OCI-LY3 (cell line): ENCODE results near the gene ATP2C1.

Experiments used
- H2AFZ ChIP-seq: fragments of 200-600, 300-600 bp; shearing (Covaris generic); 2 replicates; pipeline ENCODE4 v1.6.0; 2014; ENCODE audit warnings: antibody characterized with exemption, low read depth, low read length
- H3K27ac ChIP-seq: fragments of 200-600, 300-600 bp; sonication (generic); 2 replicates; pipeline ENCODE4 v1.5.1; 2014; ENCODE audit warnings: mild to moderate bottlenecking, low read length, moderate library complexity, mixed read lengths
- H3K27me3 ChIP-seq: fragments of 200-600, 300-600 bp; sonication (generic); 2 replicates; pipeline ENCODE4 v1.6.1; 2014; ENCODE audit warnings: low read depth, low read length, mixed read lengths
- H3K36me3 ChIP-seq: fragments of 200-600, 300-600 bp; sonication (generic); replicated peaks from 2 replicates; pipeline ENCODE3; 2014; ENCODE audit warnings: low read depth, low read length, mixed read lengths
- H3K4me1 ChIP-seq: fragments of 300-600, 200-600 bp; sonication (generic); 2 replicates; pipeline ENCODE4 v1.6.1; 2014; ENCODE audit warnings: low read length, mixed read lengths
- H3K4me2 ChIP-seq: fragments of 200-600, 300-600 bp; sonication (generic); 2 replicates; pipeline ENCODE4 v1.6.1; 2014; ENCODE audit warnings: low read length, mixed read lengths
- H3K4me3 ChIP-seq: fragments of 300-600, 200-600 bp; sonication (generic); 2 replicates; pipeline ENCODE4 v1.5.1; 2014; ENCODE audit warnings: antibody characterized with exemption, mild to moderate bottlenecking, low read length, moderate library complexity
- H3K79me2 ChIP-seq: fragments of 300-600, 200-600 bp; shearing (Covaris generic); 2 replicates; pipeline ENCODE4 v1.6.1; 2014; ENCODE audit warnings: mild to moderate bottlenecking, low read length, mixed read lengths
- H3K9ac ChIP-seq: fragments of 300-600, 200-600 bp; shearing (Covaris generic); 2 replicates; pipeline ENCODE4 v1.6.0; 2014; ENCODE audit warnings: mild to moderate bottlenecking, low read length, moderate library complexity
- H3K9me3 ChIP-seq: fragments of 200-600, 300-600 bp; shearing (Covaris generic); 2 replicates; pipeline ENCODE4 v1.6.1; 2014; ENCODE audit warnings: low read length, mixed read lengths; ENCODE audit not compliant: insufficient read depth
- H4K20me1 ChIP-seq: fragments of 200-600, 300-600 bp; sonication (generic); 2 replicates; pipeline ENCODE4 v1.6.1; 2016; ENCODE audit warnings: low read length, mixed read lengths; ENCODE audit not compliant: insufficient read depth
- EZH2phosphoT487 ChIP-seq: fragments of 200-600 bp; shearing (Covaris generic); IDR thresholded peaks from 2 replicates; pipeline ENCODE4 v1.6.1; 2018; ENCODE audit warnings: antibody characterized with exemption, mixed run types, low read depth
- TF ChIP-seq, protein P1 (sequence below): fragments of 200-600, 300-600 bp; sonication (generic); IDR thresholded peaks from 2 replicates; pipeline ENCODE4 v1.5.1; 2014; ENCODE audit warnings: antibody characterized with exemption, low read length, low read depth

The ATP2C1 gene

GRCh38 chr3:131020122-131020693, 126.3 kb downstream of the ATP2C1 start:
- H3K4me3 ChIP-seq: no peak overlapping the region
- H3K36me3 ChIP-seq: peaks cover 16% of the 10 kb centered on the region
- no peak overlapping the region for H3K9ac ChIP-seq
- no peaks in the 10 kb centered on the region for H3K79me2 ChIP-seq
- no peaks in the 10 kb centered on the region for H3K9me3 ChIP-seq
- no peaks in the 10 kb centered on the region for H3K27me3 ChIP-seq
- no peak for TF ChIP-seq EZH2phosphoT487
- TF ChIP-seq, protein P1, sequence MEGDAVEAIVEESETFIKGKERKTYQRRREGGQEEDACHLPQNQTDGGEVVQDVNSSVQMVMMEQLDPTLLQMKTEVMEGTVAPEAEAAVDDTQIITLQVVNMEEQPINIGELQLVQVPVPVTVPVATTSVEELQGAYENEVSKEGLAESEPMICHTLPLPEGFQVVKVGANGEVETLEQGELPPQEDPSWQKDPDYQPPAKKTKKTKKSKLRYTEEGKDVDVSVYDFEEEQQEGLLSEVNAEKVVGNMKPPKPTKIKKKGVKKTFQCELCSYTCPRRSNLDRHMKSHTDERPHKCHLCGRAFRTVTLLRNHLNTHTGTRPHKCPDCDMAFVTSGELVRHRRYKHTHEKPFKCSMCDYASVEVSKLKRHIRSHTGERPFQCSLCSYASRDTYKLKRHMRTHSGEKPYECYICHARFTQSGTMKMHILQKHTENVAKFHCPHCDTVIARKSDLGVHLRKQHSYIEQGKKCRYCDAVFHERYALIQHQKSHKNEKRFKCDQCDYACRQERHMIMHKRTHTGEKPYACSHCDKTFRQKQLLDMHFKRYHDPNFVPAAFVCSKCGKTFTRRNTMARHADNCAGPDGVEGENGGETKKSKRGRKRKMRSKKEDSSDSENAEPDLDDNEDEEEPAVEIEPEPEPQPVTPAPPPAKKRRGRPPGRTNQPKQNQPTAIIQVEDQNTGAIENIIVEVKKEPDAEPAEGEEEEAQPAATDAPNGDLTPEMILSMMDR: no peak
- H3K27ac ChIP-seq: no peak overlapping the region
- H3K4me1 ChIP-seq: peaks cover 17% of the 10 kb centered on the region
- H4K20me1 ChIP-seq: no peaks in the 10 kb centered on the region
- H2AFZ ChIP-seq: no peak overlapping the region
- peak overlapping the region; percentile 40 for H3K4me2 ChIP-seq

GRCh38 chr3:131025539-131025938, 131.7 kb downstream of the ATP2C1 start:
- no peaks in the 10 kb centered on the region for H3K27me3 ChIP-seq
- H3K36me3 ChIP-seq: peaks cover 3% of the 10 kb centered on the region
- H3K9ac ChIP-seq: 0 out of 2 replicates have a peak overlapping the region, but pooled peaks have one; percentile 82
- peak overlapping the region; percentile 92 for H3K4me2 ChIP-seq
- no peaks in the 10 kb centered on the region for H3K79me2 ChIP-seq
- H3K27ac ChIP-seq: no peak overlapping the region
- TF ChIP-seq, protein P1: no peak
- TF ChIP-seq EZH2phosphoT487: no peak
- H3K4me1 ChIP-seq: peaks cover 15% of the 10 kb centered on the region
- H3K9me3 ChIP-seq: no peaks in the 10 kb centered on the region
- no peak overlapping the region for H2AFZ ChIP-seq
- no peaks in the 10 kb centered on the region for H4K20me1 ChIP-seq
- H3K4me3 ChIP-seq: peak overlapping the region; percentile 93

- Histone ChIP-seq H3K9me3 (no peaks in the 10 kb centered on the region), H3K36me3 (peaks cover 3% of the 10 kb centered on the region), H3K4me3 (peak within 1 kb of the TSS; percentile 93), H3K9ac (peak within 1 kb of the TSS; percentile 82), H3K79me2 (no peaks in the 10 kb centered on the region), H3K27ac (peak within 1 kb of the TSS; percentile 48), H3K27me3 (no peaks in the 10 kb centered on the region), H2AFZ (peak within 1 kb of the TSS; percentile 97), H4K20me1 (no peaks in the 10 kb centered on the region), H3K4me2 (peak within 1 kb of the TSS; percentile 92), H3K4me1 (peaks cover 17% of the 10 kb centered on the region)
- TF ChIP-seq, protein P1: no peak
- no peak for TF ChIP-seq EZH2phosphoT487
Observed at GRCh38 chr3:131026321-131027151, 132.7 kb downstream of the ATP2C1 start, which contains the start of the genes ASTE1 and NEK11. Gene ASTE1 (minus strand): TSS chr3:131026825. CDS start chr3:131025306, 1,519 bp downstream. Gene NEK11 (plus strand): TSS chr3:131026877. CDS start chr3:131029709, 2,832 bp downstream.

GRCh38 chr3:131028844-131029243, 135.0 kb downstream of the ATP2C1 start:
- Histone ChIP-seq H3K36me3 (peaks cover 3% of the 10 kb centered on the region), H3K9me3 (no peaks in the 10 kb centered on the region), H3K9ac (no peak overlapping the region), H3K27me3 (no peaks in the 10 kb centered on the region), H3K4me2 (no peak overlapping the region), H2AFZ (no peak overlapping the region), H3K4me3 (no peak overlapping the region), H3K27ac (no peak overlapping the region), H3K4me1 (peaks cover 17% of the 10 kb centered on the region), H4K20me1 (no peaks in the 10 kb centered on the region), H3K79me2 (no peaks in the 10 kb centered on the region)
- TF ChIP-seq, protein P1: no peak
- TF ChIP-seq EZH2phosphoT487: no peak
